SIG-M5 treated with dmso at 0.1 percent for 504 hours (cell line): Measurements from ENCODE around the gene SLC30A5.
A peak's percentile ranks its signal among the peaks of the same experiment; 100 is the strongest.
"Not testable (repeated sequence)": the region's sequence is repeated elsewhere in the genome, so short reads cannot be mapped to it uniquely, and the experiment has no call there.

ENCODE experiments used
- DNase-seq: peaks from one replicate; lab custom pipeline; 2025; ENCODE audit not compliant: unreplicated experiment; lab: John Stamatoyannopoulos, UW

Gene SLC30A5

DNA sequence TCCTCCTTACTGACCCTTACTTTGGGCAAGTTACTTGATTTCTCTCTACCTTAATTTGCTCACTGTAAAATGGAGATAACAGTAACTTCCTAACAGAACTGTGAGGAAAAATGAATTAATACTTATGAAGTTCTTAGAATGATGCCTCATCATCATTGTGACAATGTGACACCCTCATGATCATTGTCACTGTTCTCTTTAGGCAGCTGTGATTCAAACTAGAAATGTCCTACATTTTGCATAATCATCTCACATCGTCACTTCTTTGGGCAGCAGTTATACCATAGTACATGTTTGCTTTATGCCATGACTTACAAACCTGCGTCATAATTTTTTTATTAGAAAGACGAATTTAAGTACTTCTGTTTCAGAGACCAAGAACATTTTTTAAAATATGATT, 9.7 kb downstream of the SLC30A5 start:
- no peak for DNase-seq

DNA sequence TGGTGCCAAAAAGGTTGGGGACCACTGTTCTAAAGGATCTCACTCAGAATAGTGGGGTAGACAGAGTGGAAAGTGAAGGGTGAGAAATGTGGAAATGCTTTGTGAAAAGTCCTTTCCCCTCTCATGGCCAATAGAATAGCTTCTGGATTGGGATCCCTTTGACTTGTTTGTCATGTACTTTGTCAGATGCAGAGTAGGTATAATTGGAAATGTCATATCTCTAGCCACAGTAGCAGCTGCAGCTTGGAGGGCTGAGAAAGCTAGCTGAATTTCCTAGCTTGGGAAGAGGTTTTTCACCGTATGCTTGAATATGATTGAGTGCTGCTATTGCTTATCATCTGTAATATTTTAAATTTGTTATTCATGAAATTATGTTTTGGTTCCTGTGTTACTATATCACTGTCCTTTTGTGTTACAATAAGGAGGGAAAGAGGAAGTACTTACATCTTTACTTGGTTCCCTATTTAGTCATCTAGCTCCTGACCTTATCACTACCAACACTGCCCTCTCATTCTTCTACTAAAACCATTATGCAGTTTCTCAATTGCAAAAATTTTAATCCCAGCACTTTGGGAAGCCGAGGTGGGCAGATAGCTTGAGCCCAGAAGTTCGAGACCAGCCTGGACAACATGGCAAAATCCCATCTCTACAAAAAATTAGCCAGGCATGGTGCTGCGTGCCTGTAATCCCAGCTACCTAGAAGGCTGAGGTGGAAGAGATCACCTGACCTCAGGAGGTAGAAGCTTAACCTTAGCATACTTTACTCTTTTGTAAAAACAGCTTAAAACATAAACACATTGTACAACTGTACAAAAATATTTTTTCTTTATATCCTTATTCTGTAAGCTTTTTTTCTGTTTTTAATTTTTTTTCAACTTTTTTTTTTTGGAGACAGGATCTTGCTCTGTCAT, 12.4 kb downstream of the SLC30A5 start:
- DNase-seq = peak; percentile 93

DNA sequence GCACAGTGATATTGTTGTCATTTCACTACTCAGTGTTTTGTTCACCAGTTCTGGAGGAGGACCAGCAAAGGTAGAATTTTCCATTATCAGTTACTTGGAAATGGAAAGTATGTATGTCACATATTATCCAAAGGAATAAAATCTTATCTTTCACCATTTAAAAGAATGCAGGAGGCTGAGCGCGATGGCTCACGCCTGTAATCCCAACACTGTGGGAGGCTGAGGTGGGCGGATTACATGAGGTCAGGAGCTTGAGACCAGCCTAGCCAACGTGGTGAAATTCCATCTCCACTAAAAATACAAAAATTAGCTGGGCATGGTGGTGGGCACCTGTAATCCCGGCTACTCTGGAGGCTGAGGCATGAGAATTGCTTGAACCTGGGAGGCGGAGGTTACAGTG, 14.6 kb downstream of the SLC30A5 start:
- DNase-seq = not testable (repeated sequence)

DNA sequence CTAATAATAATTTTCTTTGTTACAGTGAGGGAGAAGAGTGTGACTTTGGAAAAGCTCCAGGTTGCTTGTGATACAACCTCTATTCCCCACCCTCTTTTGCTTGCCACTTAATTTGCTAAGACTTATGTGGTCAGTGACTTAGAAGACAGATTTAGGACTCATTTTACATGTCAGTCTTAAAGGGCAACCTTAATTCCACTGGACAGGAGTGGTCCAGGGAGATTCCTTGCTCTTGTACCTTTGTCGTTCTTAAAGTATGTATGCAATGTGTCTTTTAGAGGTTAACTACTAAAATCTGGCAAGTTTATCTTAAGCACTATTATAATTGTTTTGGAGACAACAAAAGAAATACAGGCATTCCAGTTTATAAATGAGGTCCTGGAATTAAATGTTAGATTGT, 20.0 kb downstream of the SLC30A5 start:
- no peak for DNase-seq

DNA sequence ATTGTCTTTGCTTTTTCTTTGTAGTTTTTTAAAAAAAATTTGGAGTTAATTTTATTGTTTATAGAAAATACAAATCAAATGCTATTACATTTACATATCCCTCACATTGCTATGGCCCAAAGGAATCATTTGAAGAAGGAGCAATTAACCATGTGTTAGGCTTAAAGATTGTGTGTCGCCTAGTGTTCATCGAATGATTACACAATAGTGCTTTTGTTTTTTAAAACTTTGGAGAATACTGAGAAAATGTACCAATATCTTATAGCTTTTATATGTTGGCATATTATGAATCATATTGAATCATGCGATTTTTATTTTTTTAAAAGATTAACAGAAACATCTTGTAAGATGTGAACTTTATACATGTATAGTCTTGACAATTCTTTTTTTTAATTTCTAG, 21.7 kb downstream of the SLC30A5 start:
- no peak for DNase-seq

DNA sequence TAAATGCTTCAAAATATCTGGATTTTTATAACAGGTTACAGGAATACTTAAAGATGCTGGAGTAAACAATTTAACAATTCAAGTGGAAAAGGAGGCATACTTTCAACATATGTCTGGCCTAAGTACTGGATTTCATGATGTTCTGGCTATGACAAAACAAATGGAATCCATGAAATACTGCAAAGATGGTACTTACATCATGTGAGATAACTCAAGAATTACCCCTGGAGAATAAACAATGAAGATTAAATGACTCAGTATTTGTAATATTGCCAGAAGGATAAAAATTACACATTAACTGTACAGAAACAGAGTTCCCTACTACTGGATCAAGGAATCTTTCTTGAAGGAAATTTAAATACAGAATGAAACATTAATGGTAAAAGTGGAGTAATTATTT, 35.6 kb downstream of the SLC30A5 start:
- no peak for DNase-seq

DNA sequence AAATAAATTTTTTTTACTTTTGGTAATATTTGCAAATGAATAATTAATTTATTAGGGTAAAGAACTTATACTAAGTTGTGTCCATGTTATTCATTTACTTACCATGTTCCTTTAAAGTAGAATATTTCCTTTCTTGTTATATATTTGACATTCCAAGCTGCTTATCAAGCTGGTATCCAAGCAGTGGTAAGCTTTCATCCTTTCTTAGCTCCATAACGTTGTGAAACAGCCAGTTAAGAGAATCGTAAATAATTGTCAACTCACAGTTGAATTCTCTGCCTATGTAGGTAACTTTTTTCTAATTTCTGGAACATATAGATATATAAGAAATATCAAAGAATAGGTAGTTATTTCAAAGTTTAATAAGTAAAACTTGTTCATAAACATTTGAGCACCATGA, 36.4 kb downstream of the SLC30A5 start:
- DNase-seq = no peak

DNA sequence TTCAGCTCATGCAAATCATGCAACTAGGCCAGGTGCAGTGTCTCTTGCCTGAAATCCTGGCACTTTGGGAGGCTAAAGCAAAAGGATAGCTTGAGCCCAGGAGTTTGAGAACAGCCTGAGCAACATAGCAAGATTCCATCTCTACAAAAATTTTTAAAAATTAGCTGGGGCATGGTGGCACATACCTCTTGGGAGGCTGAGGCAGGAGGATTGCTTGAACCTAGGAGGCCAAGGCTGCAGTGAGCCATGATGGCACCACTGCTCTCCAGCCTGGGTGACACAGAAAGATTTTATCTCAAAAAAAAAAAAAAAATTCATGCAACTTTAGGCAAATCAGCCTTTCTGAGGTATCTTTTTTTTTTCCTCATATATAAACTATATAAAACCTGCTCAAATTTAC, 37.5 kb downstream of the SLC30A5 start:
- DNase-seq = no peak

DNA sequence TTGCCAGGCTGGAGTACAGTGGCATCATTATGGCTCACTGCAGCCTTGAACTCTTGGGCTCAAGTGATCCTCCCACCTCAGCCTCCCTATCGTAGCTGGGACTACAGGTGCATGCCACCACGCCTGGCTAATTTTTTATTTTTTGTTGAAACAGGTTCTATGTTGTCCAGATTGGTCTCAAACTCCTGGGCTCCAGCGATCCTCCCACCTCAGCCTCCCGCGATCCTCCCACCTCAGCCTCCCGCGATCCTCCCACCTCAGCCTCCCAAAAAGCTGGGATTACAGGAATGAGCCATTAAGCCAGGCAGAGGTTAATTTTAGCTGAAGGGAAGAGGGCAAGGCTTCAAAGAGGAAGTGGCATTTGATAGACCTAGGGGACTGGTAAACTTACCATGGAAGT, 40.3 kb downstream of the SLC30A5 start:
- no peak for DNase-seq

DNA sequence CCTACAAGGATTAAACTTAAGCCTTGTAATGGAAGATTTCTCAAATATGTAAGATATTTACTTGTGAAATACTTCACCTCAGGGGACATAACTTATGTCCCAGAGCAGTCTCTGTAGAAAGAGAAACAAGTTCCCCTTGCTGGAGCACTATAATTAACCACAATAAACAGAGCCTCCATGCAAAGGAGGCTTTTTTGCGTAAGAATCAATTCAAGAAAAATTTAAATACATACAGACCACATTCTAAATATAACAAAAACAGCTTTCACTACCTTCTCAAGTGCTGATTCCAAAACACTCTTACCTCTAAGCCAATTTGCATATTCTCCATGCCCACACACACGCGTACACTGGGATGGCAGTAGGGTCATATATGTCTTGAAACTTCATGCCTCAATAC, 42.5 kb downstream of the SLC30A5 start:
- DNase-seq = peak; percentile 81

DNA sequence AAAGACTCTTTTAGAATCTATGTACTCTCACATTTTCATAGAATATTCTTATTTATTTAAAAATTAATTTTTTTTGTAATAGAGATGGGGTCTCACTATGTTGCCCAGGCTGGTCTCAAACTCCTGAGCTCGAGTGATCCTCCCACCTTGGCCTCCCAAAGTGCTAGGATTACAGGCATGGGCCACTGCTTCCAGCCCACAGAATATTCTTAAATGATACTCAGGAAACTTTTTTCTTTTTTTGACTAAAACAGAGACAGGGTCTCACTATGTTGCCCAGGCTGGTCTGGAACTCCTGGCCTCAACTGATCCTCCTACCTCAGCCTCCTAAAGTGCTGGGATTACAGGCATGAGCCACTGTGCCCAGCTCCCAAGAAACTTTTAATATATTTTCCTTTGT, 43.4 kb downstream of the SLC30A5 start:
- DNase-seq = not testable (repeated sequence)

DNA sequence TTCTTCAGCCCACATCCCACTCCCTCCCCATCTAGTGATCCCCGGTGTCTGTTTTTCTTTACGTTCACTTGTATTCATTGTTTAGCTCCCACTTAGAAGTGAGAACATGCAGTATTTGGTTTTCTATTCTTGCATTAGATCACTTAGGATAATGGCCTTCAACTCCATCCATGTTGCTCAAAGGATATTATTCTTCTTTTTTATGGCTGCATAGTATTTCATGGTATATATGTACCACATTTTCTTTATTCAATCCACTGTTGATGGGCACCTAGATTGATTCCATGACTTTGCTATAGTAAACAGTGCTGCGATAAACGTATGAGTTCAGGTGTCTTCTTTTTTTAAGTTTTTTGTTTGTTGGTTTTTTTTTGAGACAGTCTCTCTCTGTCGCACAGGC, 44.0 kb downstream of the SLC30A5 start:
- DNase-seq = no peak

DNA sequence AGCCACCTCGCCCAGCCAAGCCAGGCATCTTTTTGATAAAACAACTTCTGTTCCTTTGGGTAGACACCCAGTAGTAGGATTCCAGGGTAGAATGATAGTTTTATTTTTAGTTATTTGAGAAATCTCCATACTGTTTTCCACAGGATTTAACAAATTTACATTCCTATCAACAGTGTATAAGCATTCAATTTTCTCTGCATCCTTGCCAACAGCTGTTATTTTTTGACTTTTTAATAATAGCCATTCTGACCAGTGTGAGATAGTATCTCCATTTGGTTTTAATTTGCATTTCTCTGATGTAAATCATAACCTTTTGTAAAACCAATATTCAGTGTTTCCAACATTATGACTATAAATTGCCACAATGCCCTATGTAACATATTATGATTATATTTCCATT, 45.0 kb downstream of the SLC30A5 start:
- DNase-seq = no peak

DNA sequence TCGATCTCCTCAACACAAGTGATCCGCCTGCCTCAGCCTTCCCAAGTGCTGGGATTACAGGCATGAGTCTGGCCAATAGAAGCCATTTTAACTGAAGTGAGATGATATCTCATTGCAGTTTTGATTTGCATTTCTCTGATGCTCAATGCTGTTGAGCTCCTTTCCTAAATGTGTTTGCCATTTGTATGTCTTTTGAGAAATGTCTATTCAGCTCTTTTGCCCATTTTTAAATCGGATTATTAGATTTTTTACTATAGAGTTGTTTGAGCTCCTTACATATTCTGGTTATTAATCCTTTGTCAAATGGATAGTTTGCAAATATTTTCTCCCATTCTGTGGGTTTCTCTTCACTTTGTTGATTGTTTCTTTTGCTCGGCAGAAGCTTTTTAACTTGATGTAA, 46.4 kb downstream of the SLC30A5 start:
- DNase-seq = not testable (repeated sequence)

DNA sequence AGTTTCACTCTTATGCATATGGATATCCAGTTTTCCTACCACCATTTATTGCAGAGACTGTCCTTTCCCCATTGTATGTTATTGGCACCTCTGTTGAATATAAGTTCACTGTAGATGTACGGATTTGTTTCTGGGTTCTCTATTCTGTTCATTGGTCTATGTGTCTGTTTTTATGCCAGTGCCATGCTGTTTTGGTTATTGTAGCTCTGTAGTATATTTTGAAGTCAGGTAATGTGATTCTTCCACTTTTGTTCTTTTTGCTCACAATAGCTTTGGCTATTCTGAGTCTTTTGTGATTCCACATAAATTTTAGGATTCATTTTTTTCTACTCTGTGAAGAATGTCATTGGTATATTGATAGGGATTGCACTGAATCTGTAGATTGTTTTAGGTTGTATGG, 47.0 kb downstream of the SLC30A5 start:
- DNase-seq = no peak

DNA sequence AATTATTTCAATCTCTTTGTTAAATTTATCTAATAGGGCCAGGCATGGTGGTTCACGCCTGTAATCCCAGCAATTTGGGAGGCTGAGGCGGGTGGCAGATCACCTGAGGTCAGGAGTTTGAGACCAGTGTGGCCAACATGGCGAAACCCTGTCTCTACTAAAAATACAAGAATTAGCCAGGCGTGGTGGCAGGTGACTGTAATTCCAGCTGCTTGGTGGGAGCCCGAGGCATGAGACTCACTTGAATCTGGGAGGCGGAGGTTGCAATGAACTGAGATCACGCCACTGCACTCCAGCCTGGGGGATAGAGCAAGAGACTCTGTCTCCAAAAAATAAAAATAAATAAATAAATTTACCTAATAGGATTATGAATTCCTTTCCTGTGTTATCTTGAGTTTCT, 54.8 kb downstream of the SLC30A5 start:
- not testable (repeated sequence) for DNase-seq

DNA sequence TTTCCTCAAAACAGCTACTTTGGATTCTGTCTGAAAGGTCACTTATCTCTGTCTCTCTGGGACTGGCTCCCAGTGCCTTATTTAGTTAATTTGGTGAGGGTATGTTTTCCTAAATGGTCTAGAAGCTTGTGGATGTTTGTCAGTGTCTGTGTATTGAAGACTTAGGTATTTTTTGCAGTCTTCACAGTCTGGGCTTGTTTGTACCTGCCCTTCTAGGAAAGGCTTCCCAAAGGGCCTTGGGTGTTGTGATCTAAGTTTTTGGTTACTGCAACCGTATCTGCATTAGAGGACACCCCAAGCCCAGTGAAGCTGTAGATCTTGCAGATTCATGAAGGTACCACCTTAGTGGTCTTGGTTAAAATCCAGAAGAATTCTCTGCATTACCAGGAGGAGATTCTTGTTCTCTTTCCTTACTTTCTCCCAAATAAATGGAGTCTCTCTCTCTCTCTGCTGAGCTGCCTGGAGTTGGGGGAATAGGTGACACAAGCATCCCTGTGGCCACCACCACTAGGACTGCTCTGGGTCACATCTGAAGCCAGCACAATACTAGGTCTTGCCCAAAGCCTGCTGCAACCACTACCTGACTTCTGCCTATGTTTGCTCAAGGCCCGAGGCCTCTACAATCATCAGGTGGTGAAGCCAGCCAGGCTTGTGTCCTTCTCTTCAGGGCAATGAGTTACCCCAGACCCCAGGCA, 55.3 kb downstream of the SLC30A5 start:
- DNase-seq = no peak

DNA sequence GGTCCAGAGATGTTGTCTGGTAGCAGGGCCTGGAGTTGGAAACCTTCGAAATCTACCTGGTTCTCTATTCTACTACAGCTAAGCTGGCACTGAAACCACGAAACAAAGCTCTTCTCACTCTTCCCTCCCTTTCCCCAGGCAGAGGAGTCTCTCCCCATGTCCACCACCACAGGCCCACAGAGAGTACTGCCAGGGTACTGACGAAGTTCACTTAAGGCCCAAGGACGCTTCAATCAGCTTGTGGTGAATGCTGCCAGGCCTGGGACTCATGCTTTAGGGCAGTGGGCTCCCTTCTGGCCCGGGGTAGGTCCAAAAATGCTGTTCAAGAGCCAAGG, 55.8 kb downstream of the SLC30A5 start:
- no peak for DNase-seq

DNA sequence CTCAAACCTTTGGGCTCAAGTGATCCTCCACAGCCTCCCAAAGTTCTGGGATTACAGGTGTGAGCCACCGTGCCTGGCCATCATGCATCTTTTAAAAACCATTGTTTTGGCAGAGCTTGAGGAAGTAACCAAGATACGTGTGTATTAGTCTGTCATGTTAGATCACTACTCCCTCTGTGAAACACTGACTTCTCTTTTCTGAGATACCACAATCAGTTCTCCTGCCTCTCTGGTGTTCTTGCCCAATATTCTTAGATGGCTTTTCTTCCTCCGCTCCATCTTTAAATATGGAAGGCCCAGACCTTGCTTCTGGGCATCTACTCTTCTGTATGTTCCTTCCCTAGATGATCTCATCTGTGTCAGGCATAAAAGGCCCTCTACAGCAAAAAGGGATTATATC, 58.9 kb downstream of the SLC30A5 start:
- DNase-seq = peak; percentile 90

DNA sequence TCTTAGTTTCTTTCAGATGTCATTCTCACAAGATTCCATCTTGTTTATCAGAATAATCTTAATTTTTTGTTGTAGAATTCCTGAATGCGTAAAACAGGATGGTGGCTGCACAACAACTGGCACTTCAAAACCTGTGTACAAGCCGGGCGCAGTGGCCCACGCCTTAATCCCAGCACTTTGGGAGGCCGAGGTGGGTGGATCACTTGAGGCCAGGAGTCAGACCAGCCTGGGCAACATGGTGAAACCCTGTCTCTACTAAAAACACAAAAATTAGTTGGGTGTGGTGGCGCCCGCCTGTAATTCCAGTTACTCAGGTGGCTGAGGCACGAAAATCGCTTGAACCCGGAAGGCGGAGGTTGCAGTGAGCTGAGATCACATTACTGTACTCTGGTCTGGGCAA, 62.6 kb downstream of the SLC30A5 start:
- DNase-seq = no peak

DNA sequence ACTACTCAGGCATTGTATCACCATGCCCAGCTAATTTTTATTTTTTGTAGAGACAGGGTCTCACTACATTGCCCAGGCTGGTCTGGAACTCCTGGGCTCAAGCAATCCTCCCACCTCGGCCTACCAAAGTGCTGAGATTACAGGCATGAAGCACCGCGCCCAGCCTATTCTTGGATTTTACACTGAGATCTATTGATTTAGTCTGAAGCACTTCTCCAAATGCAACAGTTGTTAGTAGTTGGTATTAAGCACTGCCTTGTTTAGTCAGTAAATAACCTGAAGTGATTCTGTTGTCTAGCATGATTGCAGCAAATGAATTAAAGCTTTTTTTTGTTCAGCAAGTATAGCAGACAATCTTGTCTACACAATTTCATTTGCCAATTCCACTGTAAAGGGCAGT, 64.2 kb downstream of the SLC30A5 start:
- DNase-seq = no peak

DNA sequence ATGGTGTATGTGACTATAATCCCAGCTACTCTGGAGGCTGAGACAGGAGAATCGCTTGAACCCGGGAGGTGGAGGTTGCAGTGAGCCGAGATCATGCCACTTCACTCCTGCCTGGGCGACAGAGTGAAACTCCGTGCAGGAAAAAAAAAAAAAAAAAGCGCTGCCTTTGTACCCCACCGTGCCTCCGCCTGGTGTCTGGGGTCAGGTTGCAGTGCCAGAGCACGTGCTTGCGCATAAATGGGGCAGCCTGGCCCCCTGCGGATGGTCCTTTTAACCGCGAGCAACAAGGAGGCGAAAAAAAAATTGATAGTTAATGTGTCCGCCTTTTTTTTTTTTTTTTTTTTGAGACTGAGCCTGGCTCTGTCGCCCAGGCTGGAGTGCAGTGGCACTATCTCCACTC, 66.8 kb downstream of the SLC30A5 start:
- no peak for DNase-seq
